A673 (cell line): ENCODE data around the gene FDX1.

Experiments
- CTCF ChIP-seq: fragments of 300-800, 200-600 bp; sonication (generic); conservative IDR thresholded peaks from 2 replicates; pipeline ENCODE4 v1.5.1; 2017; ENCODE audit warnings: low read depth, mild to moderate bottlenecking, antibody characterized with exemption, low read length, moderate library complexity, mixed read lengths
- EZH2 ChIP-seq: fragments of 200-600 bp; sonication (generic); IDR thresholded peaks from 2 replicates; pipeline ENCODE4 v1.6.1; 2017; ENCODE audit warnings: borderline replicate concordance, low read depth, mild to moderate bottlenecking, mixed read lengths, antibody characterized with exemption, low read length; ENCODE audit not compliant: poor library complexity, severe bottlenecking

- TF ChIP-seq CTCF (no peak), EZH2 (no peak)
Observed at GRCh38 chr11:110513259-110513801, 83.6 kb downstream of the FDX1 start.
